Measurements from ENCODE around the gene OR4D2.

DNA sequence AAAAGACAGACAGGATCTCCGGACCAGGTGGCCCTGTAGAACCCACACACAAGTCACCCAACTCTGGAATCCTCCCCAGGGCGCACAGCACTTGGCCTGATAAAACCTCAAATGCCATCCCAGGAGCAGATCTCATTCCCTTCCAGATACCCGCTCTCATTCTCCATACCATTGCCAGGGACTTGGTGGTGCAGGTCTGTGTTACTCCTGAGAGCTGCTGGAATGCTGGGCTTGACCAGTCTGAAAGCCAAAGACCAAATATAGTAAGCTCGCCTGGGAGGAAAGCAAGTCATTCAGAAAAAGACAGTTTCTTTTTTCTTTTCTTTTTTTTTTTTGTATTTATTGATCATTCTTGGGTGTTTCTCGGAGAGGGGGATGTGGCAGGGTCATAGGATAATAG, 41.6 kb downstream of the OR4D2 start:
- TF ChIP-seq, protein P1, sequence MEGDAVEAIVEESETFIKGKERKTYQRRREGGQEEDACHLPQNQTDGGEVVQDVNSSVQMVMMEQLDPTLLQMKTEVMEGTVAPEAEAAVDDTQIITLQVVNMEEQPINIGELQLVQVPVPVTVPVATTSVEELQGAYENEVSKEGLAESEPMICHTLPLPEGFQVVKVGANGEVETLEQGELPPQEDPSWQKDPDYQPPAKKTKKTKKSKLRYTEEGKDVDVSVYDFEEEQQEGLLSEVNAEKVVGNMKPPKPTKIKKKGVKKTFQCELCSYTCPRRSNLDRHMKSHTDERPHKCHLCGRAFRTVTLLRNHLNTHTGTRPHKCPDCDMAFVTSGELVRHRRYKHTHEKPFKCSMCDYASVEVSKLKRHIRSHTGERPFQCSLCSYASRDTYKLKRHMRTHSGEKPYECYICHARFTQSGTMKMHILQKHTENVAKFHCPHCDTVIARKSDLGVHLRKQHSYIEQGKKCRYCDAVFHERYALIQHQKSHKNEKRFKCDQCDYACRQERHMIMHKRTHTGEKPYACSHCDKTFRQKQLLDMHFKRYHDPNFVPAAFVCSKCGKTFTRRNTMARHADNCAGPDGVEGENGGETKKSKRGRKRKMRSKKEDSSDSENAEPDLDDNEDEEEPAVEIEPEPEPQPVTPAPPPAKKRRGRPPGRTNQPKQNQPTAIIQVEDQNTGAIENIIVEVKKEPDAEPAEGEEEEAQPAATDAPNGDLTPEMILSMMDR (optimal IDR thresholded peaks at IDR 0.05 in 1 of 3, IDR thresholded peaks at IDR 0.05 in 1 of 3, conservative IDR thresholded peaks at IDR 0.05 in 1 of 3; ENCODE audit: extremely low read depth in 1 of 3, insufficient read depth in 2 of 3, low read length in 3 of 3): no peak
- no peak for TF ChIP-seq EZH2 (IDR thresholded peaks at IDR 0.05; ENCODE audit: low read length)

Measured in keratinocyte (primary cell).